ENCODE data around the gene ATP1B1. TPM values are rescaled to one million over a fixed set of nuclear protein-coding genes. Genes with fewer than 3 reads are reported as not detected.

ATP1B1 gene
- total and polyA plus RNA-seq, 2 experiments from 2014 or later = 51.0 to 73.4 TPM

DNA sequence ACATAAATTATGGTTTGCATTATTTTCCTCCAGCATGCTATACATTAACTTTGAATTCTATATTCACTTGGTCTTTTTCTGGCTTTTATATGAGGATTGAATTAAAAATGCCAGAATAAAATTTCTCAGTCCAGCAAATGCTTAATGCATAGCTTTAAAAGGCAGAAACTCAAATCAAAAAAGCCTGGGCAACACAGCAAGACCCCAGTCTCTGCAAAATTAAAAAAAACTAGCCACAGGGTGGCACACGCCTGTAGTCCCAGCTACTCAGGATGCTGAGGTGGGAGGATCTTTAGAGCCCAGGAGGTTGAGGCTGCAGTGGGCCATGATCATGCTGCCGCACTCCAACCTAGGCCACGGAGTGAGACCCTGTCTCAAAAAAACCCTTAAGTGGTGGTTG is 19.8 kb downstream of the ATP1B1 start:
- Histone ChIP-seq H3K27me3 (ENCODE audit: insufficient read depth) (no peaks in the 10 kb centered on the region), H3K79me2 (replicated peaks; ENCODE audit: insufficient read depth) (peaks cover 24% of the 10 kb centered on the region), H4K20me1 (replicated peaks; ENCODE audit: insufficient read depth) (0 out of 2 replicates have a peak, but pooled peaks cover 3% of the 10 kb centered on the region), H3K4me3 (no peak overlapping the region), H2AFZ (no peak overlapping the region), H3K9me2 (ENCODE audit: insufficient read depth) (no peaks in the 10 kb centered on the region), H3K27ac (ENCODE audit: low read depth) (no peak overlapping the region), H3K4me1 (ENCODE audit: insufficient read depth) (no peaks in the 10 kb centered on the region), H3K36me3 (ENCODE audit: insufficient read depth) (peaks cover 36% of the 10 kb centered on the region), H3F3A (replicated peaks; ENCODE audit: low read depth) (no peaks in the 10 kb centered on the region), H3K4me2 (no peak overlapping the region)
- DNase-seq (ENCODE audit: low spot score) = no peak
- no peaks in the 10 kb centered on the region for H3K27me3 Mint-ChIP-seq (ENCODE audit: insufficient read depth, low read depth, poor library complexity)
- H3K4me1 Mint-ChIP-seq = peaks cover 6% of the 10 kb centered on the region; the same call in 2 of the 3 replicates
- no peak overlapping the region for H3K4me3 Mint-ChIP-seq
- TF ChIP-seq EZH2phosphoT487 (IDR thresholded peaks at IDR 0.05; ENCODE audit: unreplicated experiment) (no peak), ZNF331 (CRISPR knock-in tag; IDR thresholded peaks at IDR 0.05; ENCODE audit: low read depth) (no peak)
- TF ChIP-seq, protein P1, sequence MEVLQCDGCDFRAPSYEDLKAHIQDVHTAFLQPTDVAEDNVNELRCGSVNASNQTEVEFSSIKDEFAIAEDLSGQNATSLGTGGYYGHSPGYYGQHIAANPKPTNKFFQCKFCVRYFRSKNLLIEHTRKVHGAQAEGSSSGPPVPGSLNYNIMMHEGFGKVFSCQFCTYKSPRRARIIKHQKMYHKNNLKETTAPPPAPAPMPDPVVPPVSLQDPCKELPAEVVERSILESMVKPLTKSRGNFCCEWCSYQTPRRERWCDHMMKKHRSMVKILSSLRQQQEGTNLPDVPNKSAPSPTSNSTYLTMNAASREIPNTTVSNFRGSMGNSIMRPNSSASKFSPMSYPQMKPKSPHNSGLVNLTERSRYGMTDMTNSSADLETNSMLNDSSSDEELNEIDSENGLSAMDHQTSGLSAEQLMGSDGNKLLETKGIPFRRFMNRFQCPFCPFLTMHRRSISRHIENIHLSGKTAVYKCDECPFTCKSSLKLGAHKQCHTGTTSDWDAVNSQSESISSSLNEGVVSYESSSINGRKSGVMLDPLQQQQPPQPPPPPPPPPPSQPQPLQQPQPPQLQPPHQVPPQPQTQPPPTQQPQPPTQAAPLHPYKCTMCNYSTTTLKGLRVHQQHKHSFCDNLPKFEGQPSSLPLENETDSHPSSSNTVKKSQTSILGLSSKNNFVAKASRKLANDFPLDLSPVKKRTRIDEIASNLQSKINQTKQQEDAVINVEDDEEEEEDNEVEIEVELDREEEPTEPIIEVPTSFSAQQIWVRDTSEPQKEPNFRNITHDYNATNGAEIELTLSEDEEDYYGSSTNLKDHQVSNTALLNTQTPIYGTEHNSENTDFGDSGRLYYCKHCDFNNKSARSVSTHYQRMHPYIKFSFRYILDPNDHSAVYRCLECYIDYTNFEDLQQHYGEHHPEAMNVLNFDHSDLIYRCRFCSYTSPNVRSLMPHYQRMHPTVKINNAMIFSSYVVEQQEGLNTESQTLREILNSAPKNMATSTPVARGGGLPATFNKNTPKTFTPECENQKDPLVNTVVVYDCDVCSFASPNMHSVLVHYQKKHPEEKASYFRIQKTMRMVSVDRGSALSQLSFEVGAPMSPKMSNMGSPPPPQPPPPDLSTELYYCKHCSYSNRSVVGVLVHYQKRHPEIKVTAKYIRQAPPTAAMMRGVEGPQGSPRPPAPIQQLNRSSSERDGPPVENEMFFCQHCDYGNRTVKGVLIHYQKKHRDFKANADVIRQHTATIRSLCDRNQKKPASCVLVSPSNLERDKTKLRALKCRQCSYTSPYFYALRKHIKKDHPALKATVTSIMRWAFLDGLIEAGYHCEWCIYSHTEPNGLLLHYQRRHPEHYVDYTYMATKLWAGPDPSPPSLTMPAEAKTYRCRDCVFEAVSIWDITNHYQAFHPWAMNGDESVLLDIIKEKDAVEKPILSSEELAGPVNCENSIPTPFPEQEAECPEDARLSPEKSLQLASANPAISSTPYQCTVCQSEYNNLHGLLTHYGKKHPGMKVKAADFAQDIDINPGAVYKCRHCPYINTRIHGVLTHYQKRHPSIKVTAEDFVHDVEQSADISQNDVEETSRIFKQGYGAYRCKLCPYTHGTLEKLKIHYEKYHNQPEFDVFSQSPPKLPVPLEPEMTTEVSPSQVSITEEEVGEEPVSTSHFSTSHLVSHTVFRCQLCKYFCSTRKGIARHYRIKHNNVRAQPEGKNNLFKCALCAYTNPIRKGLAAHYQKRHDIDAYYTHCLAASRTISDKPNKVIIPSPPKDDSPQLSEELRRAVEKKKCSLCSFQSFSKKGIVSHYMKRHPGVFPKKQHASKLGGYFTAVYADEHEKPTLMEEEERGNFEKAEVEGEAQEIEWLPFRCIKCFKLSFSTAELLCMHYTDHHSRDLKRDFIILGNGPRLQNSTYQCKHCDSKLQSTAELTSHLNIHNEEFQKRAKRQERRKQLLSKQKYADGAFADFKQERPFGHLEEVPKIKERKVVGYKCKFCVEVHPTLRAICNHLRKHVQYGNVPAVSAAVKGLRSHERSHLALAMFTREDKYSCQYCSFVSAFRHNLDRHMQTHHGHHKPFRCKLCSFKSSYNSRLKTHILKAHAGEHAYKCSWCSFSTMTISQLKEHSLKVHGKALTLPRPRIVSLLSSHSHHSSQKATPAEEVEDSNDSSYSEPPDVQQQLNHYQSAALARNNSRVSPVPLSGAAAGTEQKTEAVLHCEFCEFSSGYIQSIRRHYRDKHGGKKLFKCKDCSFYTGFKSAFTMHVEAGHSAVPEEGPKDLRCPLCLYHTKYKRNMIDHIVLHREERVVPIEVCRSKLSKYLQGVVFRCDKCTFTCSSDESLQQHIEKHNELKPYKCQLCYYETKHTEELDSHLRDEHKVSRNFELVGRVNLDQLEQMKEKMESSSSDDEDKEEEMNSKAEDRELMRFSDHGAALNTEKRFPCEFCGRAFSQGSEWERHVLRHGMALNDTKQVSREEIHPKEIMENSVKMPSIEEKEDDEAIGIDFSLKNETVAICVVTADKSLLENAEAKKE (CRISPR knock-in tag; IDR thresholded peaks at IDR 0.05) = no peak
- TF ChIP-seq, protein P2, sequence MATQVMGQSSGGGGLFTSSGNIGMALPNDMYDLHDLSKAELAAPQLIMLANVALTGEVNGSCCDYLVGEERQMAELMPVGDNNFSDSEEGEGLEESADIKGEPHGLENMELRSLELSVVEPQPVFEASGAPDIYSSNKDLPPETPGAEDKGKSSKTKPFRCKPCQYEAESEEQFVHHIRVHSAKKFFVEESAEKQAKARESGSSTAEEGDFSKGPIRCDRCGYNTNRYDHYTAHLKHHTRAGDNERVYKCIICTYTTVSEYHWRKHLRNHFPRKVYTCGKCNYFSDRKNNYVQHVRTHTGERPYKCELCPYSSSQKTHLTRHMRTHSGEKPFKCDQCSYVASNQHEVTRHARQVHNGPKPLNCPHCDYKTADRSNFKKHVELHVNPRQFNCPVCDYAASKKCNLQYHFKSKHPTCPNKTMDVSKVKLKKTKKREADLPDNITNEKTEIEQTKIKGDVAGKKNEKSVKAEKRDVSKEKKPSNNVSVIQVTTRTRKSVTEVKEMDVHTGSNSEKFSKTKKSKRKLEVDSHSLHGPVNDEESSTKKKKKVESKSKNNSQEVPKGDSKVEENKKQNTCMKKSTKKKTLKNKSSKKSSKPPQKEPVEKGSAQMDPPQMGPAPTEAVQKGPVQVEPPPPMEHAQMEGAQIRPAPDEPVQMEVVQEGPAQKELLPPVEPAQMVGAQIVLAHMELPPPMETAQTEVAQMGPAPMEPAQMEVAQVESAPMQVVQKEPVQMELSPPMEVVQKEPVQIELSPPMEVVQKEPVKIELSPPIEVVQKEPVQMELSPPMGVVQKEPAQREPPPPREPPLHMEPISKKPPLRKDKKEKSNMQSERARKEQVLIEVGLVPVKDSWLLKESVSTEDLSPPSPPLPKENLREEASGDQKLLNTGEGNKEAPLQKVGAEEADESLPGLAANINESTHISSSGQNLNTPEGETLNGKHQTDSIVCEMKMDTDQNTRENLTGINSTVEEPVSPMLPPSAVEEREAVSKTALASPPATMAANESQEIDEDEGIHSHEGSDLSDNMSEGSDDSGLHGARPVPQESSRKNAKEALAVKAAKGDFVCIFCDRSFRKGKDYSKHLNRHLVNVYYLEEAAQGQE (IDR thresholded peaks at IDR 0.05; ENCODE audit: unreplicated experiment) = no peak
- TF ChIP-seq, protein P3, sequence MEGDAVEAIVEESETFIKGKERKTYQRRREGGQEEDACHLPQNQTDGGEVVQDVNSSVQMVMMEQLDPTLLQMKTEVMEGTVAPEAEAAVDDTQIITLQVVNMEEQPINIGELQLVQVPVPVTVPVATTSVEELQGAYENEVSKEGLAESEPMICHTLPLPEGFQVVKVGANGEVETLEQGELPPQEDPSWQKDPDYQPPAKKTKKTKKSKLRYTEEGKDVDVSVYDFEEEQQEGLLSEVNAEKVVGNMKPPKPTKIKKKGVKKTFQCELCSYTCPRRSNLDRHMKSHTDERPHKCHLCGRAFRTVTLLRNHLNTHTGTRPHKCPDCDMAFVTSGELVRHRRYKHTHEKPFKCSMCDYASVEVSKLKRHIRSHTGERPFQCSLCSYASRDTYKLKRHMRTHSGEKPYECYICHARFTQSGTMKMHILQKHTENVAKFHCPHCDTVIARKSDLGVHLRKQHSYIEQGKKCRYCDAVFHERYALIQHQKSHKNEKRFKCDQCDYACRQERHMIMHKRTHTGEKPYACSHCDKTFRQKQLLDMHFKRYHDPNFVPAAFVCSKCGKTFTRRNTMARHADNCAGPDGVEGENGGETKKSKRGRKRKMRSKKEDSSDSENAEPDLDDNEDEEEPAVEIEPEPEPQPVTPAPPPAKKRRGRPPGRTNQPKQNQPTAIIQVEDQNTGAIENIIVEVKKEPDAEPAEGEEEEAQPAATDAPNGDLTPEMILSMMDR (conservative IDR thresholded peaks at IDR 0.05; ENCODE audit: low read depth in 2 of 2) = no peak
- peaks cover 69% of the 10 kb centered on the region for H3K36me3 Mint-ChIP-seq (ENCODE audit: low read depth)
- no peaks in the 10 kb centered on the region for H3K9me3 Mint-ChIP-seq
- H3K27ac Mint-ChIP-seq = no peak overlapping the region
- no peak for ATAC-seq

All from GM23338 (cell line).